Measurements from ENCODE around the gene NHSL2.

- TF ChIP-seq POLR2A (IDR thresholded peaks at IDR 0.05) (no peak), CTCF (IDR thresholded peaks at IDR 0.05) (no peak)
These were observed 178.6 kb downstream of the NHSL2 start for GRCh38 chrX:72089254-72089653.

All from thyroid gland (tissue), 4 donors.